Measurements from ENCODE around the gene PDE4D. TPM values are rescaled to one million over a fixed set of nuclear protein-coding genes. Genes with fewer than 3 reads are reported as not detected.

The PDE4D gene
- total RNA-seq, 4 donors from 2014 or later: 14.7 to 36.3 (median 24.7) TPM

GRCh38 chr5:59652449-59652848 lies 241.1 kb downstream of the PDE4D start:
- Histone ChIP-seq H3K27me3 (no peaks in the 10 kb centered on the region), H3K9me3 (no peaks in the 10 kb centered on the region), H3K4me1 (no peaks in the 10 kb centered on the region), H3K36me3 (no peaks in the 10 kb centered on the region), H3K27ac (no peak overlapping the region), H3K4me3 (replicated peaks in 1 of 3) (no peak overlapping the region)
- WGBS, 2 donors: 91 to 93% methylated on average over 2 of the region's 2 CpGs
- TF ChIP-seq CTCF (IDR thresholded peaks at IDR 0.05) (no peak), POLR2A (IDR thresholded peaks at IDR 0.05) (no peak)
- DNase-seq: no peak
- intact Hi-C loops (cut with DNase I): no loop called here

GRCh38 chr5:59648949-59649921 lies 244.3 kb downstream of the PDE4D start:
- WGBS, 2 donors: 72 to 78% methylated on average over 8 of the region's 8 CpGs
- intact Hi-C loops (cut with DNase I): no loop called here
- H3K27me3 ChIP-seq: no peaks in the 10 kb centered on the region
- H3K4me3 ChIP-seq (replicated peaks in 1 of 3): no peak overlapping the region
- H3K27ac ChIP-seq: no peak overlapping the region
- no peaks in the 10 kb centered on the region for H3K9me3 ChIP-seq
- no peaks in the 10 kb centered on the region for H3K4me1 ChIP-seq
- TF ChIP-seq CTCF (IDR thresholded peaks at IDR 0.05) (no peak), POLR2A (IDR thresholded peaks at IDR 0.05) (no peak)
- no peak for DNase-seq
- H3K36me3 ChIP-seq: no peaks in the 10 kb centered on the region

GRCh38 chr5:59648038-59648831 lies 245.3 kb downstream of the PDE4D start:
- Histone ChIP-seq H3K27me3 (no peaks in the 10 kb centered on the region), H3K4me3 (replicated peaks in 1 of 3) (no peak overlapping the region), H3K27ac (no peak overlapping the region), H3K4me1 (no peaks in the 10 kb centered on the region), H3K9me3 (no peaks in the 10 kb centered on the region), H3K36me3 (no peaks in the 10 kb centered on the region)
- no peak for DNase-seq
- WGBS, 2 donors: 68 to 80% methylated on average over 1 of the region's 1 CpG
- TF ChIP-seq CTCF (IDR thresholded peaks at IDR 0.05): no peak
- TF ChIP-seq POLR2A (IDR thresholded peaks at IDR 0.05): no peak
- intact Hi-C loops (cut with DNase I): no loop called here

- Histone ChIP-seq H3K4me1 (no peaks in the 10 kb centered on the region), H3K27me3 (no peaks in the 10 kb centered on the region), H3K4me3 (replicated peaks in 1 of 3) (no peak overlapping the region), H3K36me3 (no peaks in the 10 kb centered on the region), H3K9me3 (no peaks in the 10 kb centered on the region), H3K27ac (no peak overlapping the region)
- WGBS, 2 donors: 90% methylated on average over 2 of the region's 2 CpGs
- TF ChIP-seq POLR2A (IDR thresholded peaks at IDR 0.05) (no peak), CTCF (IDR thresholded peaks at IDR 0.05) (no peak)
- intact Hi-C loops (cut with DNase I): no loop called here
- no peak for DNase-seq
These were observed 248.1 kb downstream of the PDE4D start for GRCh38 chr5:59645380-59645779.
